ENCODE measurements around the gene TFAP2E. TPM values are rescaled to one million over a fixed set of nuclear protein-coding genes. Genes with fewer than 3 reads are reported as not detected.
"Not testable (repeated sequence)": the region's sequence is repeated elsewhere in the genome, so short reads cannot be mapped to it uniquely, and the experiment has no call there.

The TFAP2E gene
- total RNA-seq, 1 donor from 2014 or later = 0.37 TPM

DNA sequence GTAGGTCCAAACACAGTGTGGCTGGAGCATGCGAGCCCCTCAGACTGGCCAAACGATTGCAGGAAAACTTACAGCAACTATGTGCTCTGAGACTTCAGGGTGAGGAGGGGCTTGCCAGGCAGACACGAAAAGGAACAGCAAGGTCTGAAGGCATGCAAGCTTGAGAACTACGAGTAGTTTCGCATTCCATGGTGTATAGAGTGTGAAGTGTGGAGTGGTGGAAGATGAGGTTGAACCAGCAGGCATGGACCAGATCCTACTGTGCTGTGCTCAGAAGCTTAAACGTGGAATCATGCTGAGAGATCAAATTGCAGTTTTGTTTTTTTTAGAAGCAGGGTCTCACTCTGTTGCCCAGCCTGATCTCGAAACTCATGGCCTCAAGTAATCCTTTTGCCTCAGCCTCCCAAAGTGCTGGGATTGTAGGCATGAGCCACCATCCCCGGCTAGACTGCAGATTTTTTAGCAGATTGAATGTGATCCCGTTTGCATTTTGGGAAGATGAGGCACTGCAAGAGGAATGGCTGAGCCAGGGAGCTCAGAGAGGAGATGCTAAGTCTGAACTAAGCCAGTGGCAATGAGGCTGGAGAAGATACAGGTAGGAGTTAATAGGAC lies 5.1 kb upstream of the TFAP2E start:
- intact Hi-C loops (cut with micrococcal nuclease) = no loop called here
- DNase-seq (no peak), ATAC-seq (no peak)

GRCh38 chr1:35568975-35569395 lies 4.1 kb upstream of the TFAP2E start:
- peak; percentile 66 for DNase-seq
- intact Hi-C loops (cut with micrococcal nuclease) = no loop called here
- ATAC-seq = peak; percentile 62

- ATAC-seq (no peak), DNase-seq (no peak)
- intact Hi-C loops (cut with micrococcal nuclease) = loop anchor here (5.0 to 10.0 kb wide), 2 partner anchors 155 to 212 kb away; no protein-coding TSS in a partner anchor
Observed at GRCh38 chr1:35569936-35570335, 3.2 kb upstream of the TFAP2E start.

DNA sequence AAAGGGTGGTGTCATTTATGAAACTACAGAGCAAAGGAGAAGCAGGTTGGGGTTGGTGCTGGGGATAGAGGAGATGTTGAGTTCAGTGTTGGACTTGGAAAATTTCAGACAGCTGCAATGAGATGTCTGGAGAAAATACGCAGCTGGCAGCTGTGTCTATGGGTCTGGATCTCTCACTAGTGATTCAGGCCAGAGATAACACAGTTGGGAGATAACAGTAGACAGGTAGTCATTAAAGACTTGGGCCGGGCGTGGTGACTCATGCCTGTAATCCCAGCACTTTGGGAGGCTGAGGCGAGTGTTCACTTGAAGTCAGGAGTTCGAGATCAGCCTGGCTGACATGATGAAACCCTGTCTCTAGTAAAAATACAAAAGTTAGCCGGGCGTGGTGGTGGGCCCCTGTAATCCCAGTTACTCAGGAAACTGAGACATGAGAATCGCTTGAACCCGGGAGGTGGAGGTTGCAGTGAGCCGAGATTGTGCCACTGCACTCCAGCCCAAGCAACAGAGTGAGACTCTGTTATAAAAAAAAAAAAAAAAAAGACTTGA lies 2.5 kb upstream of the TFAP2E start:
- DNase-seq = no peak
- intact Hi-C loops (cut with micrococcal nuclease) = loop anchor here (5.0 to 10.0 kb wide), 2 partner anchors 154 to 212 kb away; no protein-coding TSS in a partner anchor
- ATAC-seq = no peak

- ATAC-seq (no peak), DNase-seq (no peak)
- intact Hi-C loops (cut with micrococcal nuclease) = loop anchor here (5.0 to 10.0 kb wide), 2 partner anchors 154 to 211 kb away; no protein-coding TSS in a partner anchor
Observed at GRCh38 chr1:35571263-35571662, 1.9 kb upstream of the TFAP2E start.

GRCh38 chr1:35572296-35572695 lies 818 bp upstream of the TFAP2E start:
- DNase-seq (no peak), ATAC-seq (no peak)
- intact Hi-C loops (cut with micrococcal nuclease) = loop anchor here (5.0 to 10.0 kb wide), 2 partner anchors 153 to 210 kb away; no protein-coding TSS in a partner anchor

DNA sequence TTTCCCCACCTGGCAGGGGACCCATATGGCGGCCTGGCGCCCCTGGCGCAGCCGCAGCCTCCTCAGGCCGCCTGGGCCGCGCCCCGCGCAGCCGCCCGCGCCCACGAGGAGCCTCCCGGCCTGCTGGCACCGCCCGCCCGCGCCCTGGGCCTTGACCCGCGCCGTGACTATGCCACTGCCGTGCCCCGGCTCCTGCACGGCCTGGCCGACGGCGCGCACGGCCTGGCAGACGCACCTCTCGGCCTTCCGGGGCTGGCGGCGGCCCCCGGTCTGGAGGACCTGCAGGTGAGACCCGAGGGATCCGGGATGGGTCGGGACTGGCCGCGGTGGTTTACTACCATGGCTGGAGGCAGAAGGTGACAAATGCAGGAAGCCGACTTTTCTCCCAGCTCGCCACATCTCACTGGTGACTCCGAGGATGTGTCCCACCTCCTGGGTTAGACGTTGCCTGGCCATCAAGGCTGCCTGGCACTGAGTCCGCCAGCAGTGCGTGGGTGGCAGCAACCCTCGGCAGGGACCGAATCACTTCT lies 1.1 kb downstream of the TFAP2E start:
- intact Hi-C loops (cut with micrococcal nuclease) = loop anchor here (5.0 to 10.0 kb wide), 2 partner anchors 151 to 208 kb away; no protein-coding TSS in a partner anchor
- DNase-seq (no peak), ATAC-seq (no peak)

DNA sequence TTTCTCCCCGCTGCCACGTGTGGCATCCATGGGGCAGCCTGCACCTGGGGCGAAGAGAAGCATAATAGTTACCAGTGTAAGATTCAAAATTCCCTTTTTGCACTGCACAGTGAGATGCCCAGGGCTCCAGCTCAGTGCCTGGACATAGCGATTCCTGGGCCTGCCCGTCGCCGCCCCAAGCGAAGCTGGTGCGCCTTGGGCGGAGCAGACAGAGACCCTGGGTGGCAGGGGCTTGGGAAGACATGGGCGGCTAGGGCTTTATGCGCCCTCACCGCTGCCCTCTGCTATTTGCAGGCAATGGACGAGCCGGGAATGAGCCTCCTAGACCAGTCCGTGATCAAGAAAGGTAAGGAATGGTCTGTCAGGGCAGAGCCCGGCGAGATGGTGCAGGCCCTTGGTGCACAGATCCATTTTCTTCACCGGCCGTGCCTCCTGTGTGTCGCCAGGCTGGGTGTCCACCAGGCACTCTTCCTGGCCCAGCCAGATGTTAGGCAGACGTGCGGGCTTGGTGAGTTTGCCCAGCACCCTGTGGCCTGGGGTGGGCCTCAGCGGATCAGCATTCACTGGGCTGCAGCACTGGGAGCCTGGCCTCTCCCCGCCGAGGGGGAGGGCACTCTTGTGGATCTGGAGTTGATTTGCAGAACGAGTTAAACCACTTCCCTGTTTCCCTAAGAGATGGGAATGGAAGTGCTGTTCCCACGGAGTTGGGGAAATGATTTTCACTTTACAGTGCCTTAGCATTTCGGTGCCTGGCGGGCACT lies 1.7 kb downstream of the TFAP2E start:
- intact Hi-C loops (cut with micrococcal nuclease) = loop anchor here (5.0 to 10.0 kb wide), 2 partner anchors 150 to 207 kb away; no protein-coding TSS in a partner anchor

DNA sequence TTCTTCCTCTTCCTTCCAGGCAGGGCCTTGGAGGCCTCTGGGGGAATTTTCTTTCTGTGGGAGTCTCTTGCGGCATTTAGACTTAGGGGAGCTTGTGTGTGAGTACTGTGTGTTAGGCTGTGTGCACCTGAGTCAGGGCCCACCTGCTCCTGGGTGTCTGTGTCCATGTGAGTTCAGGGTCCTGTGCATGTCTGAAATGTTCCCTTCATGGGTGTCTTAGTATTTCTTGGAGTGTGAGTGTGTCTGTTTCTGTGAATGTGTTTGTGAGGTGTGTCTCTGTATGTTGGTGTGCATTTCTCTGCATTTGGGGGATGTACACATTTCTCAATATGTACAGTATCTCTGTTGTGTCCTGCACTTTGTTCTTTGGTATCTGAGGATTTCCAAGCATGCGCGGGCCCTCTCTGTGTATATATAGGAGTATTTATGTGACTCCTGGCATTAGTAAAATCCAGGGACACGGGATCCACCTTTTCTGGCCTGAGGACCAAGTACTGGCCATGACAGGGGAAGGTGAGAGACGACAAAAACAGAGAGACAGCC lies 2.4 kb downstream of the TFAP2E start:
- DNase-seq = no peak
- ATAC-seq = no peak
- intact Hi-C loops (cut with micrococcal nuclease) = loop anchor here (10.0 kb wide), 1 partner anchor 149 kb away; no protein-coding TSS in a partner anchor

More for the DNA sequence above, 1.7 kb downstream of the TFAP2E start:
- ATAC-seq = no peak
- DNase-seq = no peak

GRCh38 chr1:35576061-35576765 lies 3.1 kb downstream of the TFAP2E start:
- intact Hi-C loops (cut with micrococcal nuclease) = loop anchor here (10.0 kb wide), 1 partner anchor 149 kb away; no protein-coding TSS in a partner anchor
- DNase-seq = no peak

DNA sequence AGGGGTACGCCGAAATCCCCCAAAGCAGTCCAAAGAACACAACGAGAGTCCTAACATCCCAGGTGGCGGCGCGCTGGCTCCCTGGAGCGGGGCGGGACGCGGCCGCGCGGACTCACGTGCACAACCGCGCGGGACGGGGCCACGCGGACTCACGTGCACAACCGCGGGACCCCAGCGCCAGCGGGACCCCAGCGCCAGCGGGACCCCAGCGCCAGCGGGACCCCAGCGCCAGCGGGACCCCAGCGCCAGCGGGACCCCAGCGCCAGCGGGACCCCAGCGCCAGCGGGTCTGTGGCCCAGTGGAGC lies 3.6 kb downstream of the TFAP2E start:
- ATAC-seq, DNase-seq: not testable (repeated sequence)
- intact Hi-C loops (cut with micrococcal nuclease) = loop anchor here (10.0 kb wide), 1 partner anchor 148 kb away; no protein-coding TSS in a partner anchor

More at GRCh38 chr1:35576061-35576765, 3.1 kb downstream of the TFAP2E start:
- ATAC-seq = no peak

- DNase-seq (peak; percentile 60), ATAC-seq (peak; percentile 68)
- intact Hi-C loops (cut with micrococcal nuclease) = loop anchor here (10.0 kb wide), 1 partner anchor 147 kb away; no protein-coding TSS in a partner anchor
Observed at GRCh38 chr1:35577071-35577998, 4.2 kb downstream of the TFAP2E start.

DNA sequence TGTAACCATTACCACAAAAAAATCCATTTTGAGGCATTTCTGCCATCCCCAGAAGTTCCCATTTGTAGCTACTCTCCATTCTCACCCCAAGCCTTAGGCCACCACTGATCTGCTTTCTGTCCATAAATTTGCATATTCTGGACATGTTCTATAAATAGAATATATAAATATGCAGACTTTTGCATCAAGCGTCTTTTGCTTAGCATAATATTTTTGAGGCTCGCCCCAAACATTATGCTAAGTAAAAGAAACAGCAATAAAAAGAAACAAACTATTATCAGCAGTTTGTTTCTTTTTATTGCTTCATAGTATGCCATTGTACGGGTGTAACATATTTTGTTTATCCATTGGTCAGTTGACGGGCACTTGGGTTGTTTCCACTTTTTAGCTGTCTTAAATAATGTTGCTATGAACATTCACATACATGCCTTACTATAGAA lies 7.9 kb downstream of the TFAP2E start:
- DNase-seq (no peak), ATAC-seq (no peak)
- intact Hi-C loops (cut with micrococcal nuclease) = no loop called here

DNA sequence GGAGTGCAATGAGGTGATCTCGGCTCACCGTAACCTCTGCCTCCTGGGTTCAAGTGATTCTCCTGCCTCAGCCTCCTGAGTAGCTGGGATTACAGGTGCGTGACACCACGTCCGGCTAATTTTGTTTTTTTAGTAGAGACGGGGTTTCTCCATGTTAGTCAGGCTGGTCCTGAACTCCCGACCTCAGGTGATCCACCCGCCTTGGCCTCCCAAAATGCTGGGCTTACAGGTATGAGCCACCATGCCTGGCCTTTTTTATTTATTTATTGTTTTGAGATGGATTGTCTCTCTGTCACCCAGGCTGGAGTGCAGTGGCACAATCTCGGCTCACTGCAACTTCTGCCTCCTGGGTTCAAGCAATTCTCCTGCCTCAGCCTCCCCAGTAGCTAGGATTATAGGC lies 8.5 kb downstream of the TFAP2E start:
- intact Hi-C loops (cut with micrococcal nuclease); DNase-seq; ATAC-seq: not testable (repeated sequence)

GRCh38 chr1:35585281-35585680 lies 12.2 kb downstream of the TFAP2E start:
- intact Hi-C loops (cut with micrococcal nuclease) = no loop called here
- no peak for ATAC-seq
- DNase-seq = no peak

GRCh38 chr1:35585805-35586204 lies 12.7 kb downstream of the TFAP2E start:
- DNase-seq; ATAC-seq; intact Hi-C loops (cut with micrococcal nuclease): not testable (repeated sequence)

DNA sequence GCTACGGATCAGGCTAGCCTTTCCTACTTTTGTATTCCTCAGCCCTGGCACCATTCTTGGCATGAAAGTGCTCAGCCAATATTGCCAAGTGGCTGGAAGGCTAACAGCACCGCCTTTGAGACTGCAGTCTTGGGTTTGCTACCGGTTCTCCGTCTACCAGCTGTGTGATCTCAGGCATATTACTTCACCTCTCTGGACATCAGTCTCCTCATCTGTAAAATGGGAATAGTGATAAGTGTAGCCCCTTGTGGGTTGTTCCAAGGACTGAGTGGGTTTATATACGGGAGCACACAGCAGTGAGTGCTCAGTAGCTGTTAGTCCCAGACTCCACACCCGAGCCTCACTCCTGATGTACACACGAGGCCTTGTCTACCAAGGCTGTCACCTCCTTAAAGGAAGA lies 13.7 kb downstream of the TFAP2E start:
- DNase-seq (no peak), ATAC-seq (no peak)
- intact Hi-C loops (cut with micrococcal nuclease) = no loop called here

- DNase-seq (no peak), ATAC-seq (no peak)
- intact Hi-C loops (cut with micrococcal nuclease) = no loop called here
Observed at GRCh38 chr1:35587736-35588135, 14.6 kb downstream of the TFAP2E start.
